GM19023 (cell line): ENCODE data around the gene TSHZ1.

Experiments
- ATAC-seq: cut with Tn5 transposase; IDR thresholded peaks from one replicate; pipeline ENCODE4 v1.9.1; 2021; ENCODE audit warnings: mild to moderate bottlenecking, moderate library complexity; ENCODE audit not compliant: unreplicated experiment

The TSHZ1 gene

DNA sequence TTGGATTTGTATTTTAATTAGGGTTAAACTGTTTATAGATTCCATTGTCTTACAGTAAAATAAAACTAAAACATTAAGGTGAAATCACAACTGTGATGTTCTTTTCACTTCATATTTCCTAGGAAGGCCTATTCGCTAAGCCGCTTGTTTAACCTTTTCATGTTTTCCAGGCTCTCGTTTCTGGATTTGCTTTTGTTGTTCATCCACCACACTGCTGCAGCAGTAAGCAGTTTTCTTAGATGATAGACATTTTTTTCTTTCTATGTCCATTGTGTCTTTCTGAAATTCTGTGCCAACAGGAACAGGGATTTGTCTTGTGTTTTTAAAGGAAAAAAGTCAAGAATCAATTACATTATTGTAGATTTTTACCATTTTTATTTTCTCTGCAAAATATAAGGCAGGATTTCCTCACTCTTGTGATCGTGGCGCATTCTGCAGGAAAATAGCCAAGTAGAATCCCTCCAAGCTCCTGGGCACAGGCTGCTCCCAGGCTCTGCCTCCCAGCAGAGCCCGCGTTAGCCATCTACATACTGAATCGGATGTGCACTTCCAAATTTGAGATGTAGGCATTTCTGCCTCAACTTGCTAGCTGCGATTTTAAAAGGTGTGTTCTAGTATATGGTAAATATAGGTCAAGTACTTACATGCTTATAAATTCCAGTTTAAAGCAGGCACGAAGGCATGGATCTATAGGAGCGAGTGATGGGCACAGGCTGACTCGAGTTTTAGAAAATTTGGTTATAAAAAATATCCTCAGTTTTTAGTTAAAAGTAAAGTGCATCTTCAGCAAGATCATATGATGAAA, 10.2 kb downstream of the TSHZ1 start:
- ATAC-seq = no peak

DNA sequence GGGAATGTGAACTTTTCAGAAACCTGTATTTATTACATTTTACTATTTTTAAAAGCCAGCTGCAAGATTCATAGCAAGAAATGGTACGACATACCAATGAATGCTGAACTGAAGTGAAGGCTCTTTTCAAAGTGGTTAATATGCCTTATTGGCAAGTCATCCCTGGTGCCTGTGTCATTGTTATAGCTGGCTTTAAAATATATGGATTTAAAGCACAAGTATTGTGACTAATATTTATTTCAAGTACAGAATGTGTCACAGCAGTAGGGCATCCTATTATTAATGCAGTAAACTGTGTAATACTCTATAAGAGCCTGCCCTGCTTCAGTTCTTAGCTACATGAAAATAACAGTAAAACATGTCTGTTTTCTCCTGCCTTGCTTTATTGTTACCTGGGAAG, 10.8 kb downstream of the TSHZ1 start:
- no peak for ATAC-seq

DNA sequence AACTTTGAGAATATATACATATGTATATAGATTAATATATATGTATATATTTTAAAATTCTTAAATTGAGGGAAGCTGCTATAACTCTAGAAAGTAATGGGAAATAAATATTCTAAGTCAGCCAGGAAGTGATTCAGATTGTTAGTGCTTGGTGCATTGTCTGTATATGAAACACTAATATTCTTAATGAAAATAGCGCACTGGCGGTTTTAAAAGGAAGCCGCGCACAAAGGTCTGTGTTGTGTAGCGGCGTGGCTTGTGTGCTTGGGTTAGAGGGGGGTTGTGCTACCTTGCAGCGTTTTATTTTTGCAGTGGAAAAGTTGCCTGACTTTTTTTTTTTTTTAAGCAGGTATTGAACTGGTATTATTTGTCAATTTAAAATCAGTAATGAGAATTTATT, 11.3 kb downstream of the TSHZ1 start:
- no peak for ATAC-seq

DNA sequence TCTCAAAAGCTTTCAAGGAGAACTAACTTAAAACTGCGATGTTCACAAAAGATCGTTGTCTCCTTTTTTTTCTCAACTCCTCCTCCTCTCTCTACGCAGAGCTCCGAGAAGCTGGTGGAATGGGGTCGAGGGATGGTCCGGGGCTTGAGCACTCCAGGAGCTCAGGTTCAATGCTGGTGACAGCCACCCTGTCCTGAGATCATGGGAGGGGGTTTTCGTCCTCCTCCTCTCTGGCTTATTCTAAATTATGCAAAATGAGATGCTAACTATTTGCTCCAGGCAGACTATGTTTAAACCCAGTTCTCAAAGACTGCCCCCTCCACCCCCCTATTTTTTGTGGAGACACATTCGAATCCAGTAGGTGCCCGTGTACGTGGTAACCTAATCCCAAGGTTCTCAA, 11.8 kb downstream of the TSHZ1 start:
- ATAC-seq = no peak

DNA sequence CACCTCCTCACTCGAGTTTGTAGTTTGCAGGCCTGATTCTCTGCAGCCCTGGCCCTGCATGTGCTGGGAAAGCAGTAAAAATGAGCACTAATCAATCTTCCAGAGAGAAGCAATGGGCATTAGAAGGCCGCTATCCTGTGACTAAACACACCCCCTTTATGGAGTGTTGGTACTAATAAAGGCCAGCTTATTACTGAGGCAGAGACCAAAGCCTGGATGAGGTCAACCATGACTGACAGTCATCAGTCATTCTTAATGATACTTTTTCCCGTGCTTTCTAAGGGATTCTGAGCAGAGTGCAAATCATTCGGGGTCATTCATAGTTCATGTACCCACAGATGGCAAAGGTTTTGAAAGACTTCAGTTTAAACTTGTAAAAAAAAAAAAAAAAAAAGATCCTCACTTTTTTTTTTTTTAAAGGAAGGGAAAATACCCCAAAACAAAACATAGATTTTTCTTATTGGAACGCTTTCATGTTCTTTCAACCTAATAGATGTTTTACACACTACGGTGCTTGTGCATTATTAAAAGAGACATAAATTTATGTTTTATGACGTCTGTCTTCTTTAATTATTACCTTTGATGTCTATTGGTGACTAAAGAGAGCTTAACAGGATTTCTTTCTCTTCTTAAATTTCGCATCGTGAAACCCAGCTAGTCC, 13.2 kb downstream of the TSHZ1 start:
- ATAC-seq = no peak

DNA sequence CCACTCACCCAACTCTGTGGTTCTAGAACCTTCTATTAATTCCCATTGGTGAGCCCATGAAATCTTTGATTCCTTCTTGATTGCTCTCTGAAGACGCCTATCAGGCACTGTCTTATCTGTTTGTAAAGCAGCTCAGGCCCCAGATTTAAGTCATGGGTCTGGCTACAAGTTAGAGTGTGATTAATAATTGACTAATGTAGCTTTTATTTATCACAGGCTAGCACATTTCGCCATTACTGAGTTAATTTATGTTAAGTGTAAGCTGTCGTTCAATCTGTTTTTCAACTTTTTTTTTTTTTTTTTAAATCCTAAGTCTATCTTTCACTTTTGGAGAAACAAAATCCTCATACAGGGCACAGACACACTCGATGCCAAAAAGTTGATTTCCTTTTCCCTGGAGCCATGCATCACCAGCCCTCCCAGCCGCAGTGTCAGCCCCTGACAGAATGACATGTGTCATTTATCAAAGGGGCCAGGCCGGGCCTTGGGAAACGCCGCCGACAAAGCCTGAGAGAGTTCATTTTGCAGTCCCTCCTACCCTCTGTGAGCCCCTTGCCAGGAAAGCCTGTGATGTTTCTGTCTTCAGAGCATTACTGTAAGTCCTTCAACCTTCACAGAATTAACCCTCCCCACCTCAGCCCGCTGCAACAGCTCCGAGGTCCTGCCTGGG, 15.8 kb downstream of the TSHZ1 start:
- ATAC-seq = no peak

DNA sequence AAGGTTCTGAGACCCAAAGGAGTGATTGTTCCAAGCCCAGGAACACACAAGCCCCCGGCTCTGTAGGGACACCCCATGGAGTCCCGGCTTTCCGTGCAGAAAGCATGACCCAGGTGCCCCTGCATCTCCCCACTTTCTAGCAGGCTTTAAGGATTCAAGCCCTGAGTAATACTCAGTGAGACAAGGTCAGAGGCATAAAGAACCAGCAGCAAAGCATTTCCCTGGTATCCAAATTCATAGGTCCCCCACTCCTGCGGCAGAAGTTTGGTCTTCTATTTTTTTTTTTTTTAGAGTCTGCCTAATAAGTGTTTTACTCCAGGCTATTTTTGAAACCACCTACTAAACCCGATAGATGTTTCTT, 16.3 kb downstream of the TSHZ1 start:
- ATAC-seq = no peak

DNA sequence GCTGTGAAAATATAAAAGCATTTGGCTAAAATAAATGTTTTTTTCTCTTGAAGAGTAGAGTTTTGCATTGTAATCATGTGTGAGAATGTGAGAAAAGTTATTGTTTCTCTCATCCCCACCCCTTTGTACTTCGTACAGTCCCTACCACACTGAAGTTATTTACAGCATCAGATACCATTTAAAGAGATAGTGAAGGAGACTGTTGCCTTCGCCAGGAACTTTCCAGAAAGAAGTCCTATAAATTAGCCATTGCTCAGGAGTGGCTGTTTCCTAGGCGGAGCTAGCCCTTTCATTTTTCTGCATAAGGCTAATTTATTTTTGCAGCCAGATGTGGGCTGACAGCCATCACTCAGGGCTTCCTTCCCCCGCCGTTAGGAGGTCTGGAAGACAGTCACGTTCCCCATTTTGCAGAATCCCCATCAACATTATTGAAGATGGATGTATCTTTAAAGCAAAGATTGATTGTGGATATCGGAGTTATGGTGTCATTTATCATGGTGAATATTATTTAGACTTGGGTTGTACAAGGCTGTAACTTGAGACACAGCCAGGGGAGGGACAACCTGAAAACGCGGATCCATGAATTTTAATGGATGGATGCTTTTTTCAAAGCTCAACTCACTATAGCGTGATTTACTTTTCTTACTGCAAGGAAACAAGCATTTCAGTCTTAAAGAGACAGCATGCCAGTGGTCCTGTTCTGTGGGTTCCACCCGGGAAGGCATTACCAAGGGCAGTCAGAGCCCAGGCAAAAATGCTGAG, 17.1 kb downstream of the TSHZ1 start:
- no peak for ATAC-seq

DNA sequence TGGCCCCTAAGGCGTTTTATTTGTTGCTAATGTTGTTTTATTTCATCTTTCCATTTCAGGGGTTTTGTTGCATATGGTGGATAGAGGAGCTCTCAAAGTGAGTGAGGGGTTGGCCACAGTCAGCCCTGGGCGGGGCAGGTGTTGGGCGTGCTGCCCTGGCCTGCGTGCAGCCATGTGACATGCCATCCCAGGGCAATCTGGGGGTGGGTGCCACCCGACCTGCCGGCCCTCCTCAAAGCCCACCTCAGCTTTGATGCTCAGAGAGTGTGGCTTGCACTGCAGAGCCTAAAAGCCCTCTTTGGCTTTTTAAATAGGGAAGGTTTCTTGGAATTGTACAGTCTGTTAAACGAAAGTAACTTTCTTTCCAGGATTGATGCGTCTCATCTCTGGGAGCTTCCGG, 18.4 kb downstream of the TSHZ1 start:
- ATAC-seq = no peak

DNA sequence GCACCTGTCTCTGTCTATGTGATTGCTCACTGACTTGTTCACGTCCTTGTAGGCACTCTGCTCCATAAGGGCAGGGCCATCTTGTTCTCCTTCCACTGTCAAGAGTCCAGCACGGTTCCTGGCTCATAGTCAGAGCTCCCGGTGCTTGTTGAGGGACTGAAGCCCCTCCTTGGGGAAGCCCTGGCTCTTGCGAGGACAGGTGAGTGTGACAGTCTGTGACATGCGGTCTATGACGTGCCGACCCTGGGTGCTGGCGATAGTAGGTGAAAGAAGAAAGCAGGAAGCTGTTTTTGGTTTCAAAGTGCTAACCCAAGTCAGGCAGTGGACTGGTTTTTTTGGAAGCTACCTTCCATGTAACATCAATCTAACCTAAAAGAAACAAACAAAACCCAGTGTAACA, 18.8 kb downstream of the TSHZ1 start:
- ATAC-seq = no peak

DNA sequence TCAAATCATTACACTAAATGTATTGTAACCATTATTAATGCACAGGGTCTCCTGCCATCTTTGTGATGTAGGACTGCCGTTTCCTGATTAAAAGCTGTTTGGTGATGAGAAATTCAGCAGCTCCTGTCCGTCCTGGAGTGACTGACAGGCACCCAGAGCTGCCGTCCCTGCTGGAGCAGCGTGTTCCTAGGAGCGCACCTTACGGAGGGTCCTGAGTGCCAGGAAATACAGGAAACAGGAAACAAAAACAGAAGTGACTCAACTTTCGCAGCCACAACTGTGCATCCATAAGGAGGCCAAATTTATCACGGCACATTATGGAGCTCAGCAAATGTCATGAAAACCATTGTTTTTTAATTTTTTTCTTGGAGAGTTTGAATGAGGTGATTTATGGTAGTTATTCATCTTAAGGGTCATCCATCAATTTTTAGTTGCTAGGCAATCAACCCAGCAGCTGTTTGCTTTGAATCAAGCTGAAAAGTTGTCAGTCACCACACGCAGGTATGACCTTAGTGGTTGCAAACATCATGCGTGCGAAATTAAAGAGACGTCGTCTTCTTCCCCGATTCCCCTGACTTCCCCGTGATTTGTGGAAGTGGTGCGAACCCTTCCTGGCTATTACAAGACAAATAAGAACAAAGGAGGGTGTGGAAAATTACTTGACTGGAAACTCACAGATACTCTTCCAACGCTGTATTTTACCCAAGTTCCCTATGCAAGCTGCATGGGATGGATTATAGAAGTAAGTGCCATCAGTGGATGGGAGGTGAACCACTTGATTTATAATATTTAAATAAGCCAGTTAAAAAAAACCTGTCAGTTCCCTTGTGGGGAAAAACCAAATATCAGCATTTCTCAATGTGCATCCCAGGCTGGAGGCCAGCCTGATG, 19.8 kb downstream of the TSHZ1 start:
- ATAC-seq = no peak

DNA sequence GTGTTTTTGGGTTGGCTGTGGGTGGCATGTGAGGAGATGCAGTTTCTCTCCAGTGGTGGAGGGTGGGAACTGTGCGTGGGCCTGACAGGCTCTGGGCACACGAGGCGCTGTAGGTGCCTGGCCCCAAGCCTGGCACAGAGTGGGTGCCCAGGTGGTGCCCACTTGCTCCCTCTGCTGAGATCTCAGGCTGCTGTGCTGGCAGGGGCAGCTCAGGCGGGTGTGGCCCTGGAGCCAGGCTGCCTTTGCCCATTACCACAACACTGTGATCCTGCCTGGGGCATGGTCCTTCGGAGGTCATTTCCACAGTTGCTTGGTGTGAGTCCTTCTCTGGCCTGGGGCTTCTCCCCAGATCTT, 20.4 kb downstream of the TSHZ1 start:
- ATAC-seq = no peak

DNA sequence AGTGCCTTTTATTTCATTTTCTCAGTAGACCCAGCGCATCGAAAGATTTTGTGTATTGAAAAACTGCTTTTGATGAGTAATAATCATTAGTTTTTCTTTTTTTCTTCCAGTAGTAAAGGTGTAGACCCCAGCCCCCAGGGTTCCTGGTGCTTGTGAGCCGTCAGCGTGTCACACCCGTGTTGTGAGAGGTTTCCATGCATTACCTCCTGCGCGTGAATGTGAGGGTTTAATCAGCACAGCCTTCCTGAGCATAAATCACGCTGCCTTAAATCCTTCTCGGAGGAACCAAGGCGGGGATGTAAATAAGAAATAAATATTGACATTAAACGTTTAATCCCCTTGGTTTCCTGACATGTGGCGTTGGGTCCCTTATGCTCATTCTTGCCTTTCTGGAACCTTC, 24.3 kb downstream of the TSHZ1 start:
- ATAC-seq = no peak

DNA sequence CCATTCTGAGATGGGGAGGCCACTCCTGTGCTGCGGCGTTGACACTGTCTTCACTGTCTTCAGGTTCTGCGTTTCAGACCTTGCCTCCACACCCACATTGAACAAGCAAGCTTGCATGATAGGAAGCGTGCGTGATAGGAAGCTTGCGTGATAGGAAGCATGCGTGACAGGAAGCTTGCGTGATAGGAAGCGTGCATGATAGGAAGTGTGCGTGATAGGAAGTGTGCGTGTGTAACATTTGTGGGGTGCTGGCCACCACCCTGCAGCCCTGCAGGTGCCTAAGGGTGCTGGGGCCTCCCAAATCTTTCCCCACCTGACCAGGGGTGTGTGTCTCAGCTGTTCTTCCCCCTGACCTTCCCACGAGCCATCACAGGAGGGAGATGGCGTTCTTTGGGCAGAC, 25.3 kb downstream of the TSHZ1 start:
- no peak for ATAC-seq

DNA sequence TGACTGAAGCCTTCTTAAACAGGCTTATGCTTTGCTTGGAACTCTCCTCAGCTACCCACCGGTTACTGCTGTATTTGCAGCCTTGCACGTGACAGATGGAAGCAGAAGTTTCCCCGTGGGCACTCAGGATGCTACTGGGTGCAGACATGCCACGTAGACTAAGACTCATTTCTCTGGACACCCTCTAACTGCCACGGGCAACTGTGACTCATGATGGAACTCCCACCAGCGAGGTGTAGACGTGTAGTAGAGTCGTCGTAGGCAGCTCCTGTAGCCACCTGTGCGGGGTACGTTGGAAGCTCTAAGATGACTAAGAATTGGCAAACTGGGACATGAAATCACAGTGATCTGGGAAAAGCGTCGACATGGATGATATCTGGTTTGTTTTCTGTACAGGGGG, 27.5 kb downstream of the TSHZ1 start:
- no peak for ATAC-seq

DNA sequence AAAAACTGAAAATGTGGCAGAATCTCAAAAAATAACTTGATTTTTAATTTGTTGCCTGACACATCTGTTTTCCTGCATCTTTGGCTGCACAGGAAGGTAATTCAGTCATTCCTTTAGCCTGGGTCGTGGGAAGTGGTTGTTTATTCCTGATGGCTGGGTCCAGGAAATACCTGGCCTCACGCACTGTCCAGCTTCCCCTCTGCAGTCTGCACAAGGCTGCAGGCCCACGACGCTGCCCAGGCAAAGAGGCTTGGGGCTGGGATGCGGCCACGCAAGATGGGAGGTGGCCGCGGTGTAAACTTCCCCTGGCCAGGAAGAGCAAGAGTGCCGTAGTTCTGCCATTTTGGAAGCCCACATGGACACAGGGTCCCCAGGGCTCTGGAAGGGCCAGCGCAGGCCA, 28.2 kb downstream of the TSHZ1 start:
- ATAC-seq = no peak

DNA sequence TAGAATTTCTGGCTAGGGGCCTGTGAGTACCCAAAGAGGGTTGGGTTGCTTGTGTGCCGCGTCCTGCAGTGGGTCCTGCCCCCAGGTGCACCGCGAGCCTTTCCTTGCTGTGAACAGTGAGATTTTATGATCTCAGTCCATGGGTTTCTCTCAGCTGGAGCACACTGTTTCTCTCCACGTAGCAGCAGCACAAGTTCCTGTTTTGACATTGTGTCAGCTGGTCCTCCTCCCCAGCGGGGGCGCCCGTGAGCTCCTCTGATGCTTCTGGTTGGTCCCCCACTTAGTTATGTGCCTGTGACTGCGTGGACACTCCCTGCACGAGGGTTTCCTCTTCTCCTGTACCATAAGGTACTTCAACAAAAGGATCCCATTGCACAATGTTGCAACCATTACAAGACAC, 29.8 kb downstream of the TSHZ1 start:
- ATAC-seq = no peak

DNA sequence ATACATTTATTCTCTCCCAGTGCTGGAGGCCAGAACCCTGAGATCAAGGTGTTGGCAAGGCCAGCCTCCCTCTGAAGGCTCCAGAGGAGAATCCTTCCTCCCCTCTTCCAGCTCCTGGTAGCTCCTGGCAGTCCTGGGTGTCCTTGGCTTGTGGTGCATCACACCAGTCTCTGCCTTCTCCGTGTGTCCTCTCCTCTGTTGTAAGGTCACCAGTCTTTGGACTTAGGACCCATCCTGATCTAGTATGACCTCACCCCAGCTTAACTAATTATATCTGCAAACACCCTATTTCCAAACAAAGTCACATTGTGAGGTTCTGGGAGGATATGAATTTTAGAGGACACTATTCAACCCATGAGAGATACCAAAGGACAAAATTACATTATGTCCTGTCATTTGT, 31.1 kb downstream of the TSHZ1 start:
- no peak for ATAC-seq

DNA sequence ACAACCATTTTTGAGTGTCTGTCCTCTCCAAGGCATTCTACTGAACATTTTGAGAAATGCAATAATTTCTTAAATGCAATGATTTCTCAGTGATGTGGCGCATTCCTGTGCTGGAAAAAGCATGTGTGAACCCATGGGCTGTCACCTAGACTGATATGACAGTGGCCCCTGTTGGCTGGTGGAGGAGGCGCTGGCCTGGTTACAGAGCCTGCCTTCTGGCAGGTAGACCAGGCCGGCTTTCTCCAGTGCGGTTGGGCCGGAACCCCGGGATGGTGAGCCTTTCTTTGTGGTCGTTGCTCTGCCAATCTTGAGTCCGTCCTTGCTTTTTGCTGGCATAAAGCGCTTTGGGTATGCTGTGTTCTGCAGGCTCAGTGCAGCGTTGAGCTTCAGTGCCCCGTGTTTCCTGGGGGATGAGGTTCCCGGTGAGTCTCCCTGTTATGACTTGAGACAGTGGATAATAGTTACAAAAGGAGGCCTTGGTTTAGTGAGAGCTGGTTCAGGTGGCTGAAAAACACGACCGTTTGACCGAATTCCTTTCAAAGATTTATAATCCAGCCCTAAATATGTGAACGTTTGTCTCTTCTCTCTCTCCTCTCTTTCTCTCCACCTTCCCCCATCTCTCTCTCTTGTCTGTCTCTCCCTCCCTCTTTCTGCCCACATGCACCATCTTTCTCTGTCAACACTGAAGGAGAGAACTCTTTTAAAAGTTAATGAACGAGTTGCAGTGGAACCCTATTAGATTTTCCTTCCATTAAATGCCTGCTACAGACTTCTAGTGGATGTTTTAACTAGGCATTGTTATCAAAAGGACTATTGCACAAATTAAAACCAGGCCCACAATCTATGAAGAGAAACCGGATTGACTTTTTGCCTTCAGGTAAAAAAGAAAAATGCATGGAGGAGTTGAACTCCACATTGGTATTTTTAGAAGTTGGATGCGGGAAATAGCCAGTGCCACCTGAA, 34.0 kb downstream of the TSHZ1 start:
- no peak for ATAC-seq
